Muscle of leg (tissue), 11 donors: ENCODE measurements around the gene RIPK3. TPM values are rescaled to one million over a fixed set of nuclear protein-coding genes. Genes with fewer than 3 reads are reported as not detected.
A peak's percentile ranks its signal among the peaks of the same experiment; 100 is the strongest.

ENCODE experiments used
- DNase-seq: peaks from one replicate; pipeline ENCODE4 v3.0.0; 2013
- H3K27ac ChIP-seq: one replicate; pipeline ENCODE4 v1.5.1; 2013; ENCODE audit warnings: mild to moderate bottlenecking, low read length, control low read depth
- H3K27me3 ChIP-seq: one replicate; pipeline ENCODE4 v1.6.1; 2013; ENCODE audit warnings: low read length; ENCODE audit not compliant: control insufficient read depth, insufficient read depth
- H3K36me3 ChIP-seq: one replicate; pipeline ENCODE4 v1.6.1; 2013; ENCODE audit warnings: low read length; ENCODE audit not compliant: control insufficient read depth, insufficient read depth
- H3K4me1 ChIP-seq: one replicate; pipeline ENCODE4 v1.6.1; 2013; ENCODE audit warnings: low read length; ENCODE audit not compliant: control insufficient read depth, insufficient read depth
- H3K4me3 ChIP-seq: one replicate; pipeline ENCODE4 v1.5.1; 2013; ENCODE audit warnings: low read length, control low read depth
- H3K9me3 ChIP-seq: replicated peaks from 2 replicates; pipeline ENCODE4 v1.6.1; 2013; ENCODE audit warnings: low read depth, low read length; ENCODE audit not compliant: control insufficient read depth
- WGBS: methylation state at CpG from one replicate; pipeline ENCODE4 v1.1.5; 2013; ENCODE audit warnings: missing lambda C conversion rate; ENCODE audit not compliant: insufficient coverage; 5-methylcytosine and 5-hydroxymethylcytosine counted together
- polyA plus RNA-seq, 8 donors: library from polyadenylated mRNA; unstranded; fragments of 120-200 nt; gene quantifications; one replicate each; pipeline versions ENCODE4 v1.2.1 to v1.2.3, GENCODE V29; 2013; ENCODE audit warnings: inconsistent platforms in 1 of 8, low replicate concordance in 1 of 8; ENCODE audit not compliant: insufficient read length in 8 of 8, insufficient read depth in 1 of 8
- total RNA-seq: library from RNA; stranded (reverse); fragments of 120-200 nt; gene quantifications from one replicate; pipeline ENCODE4 v1.2.4, GENCODE V29; 2013

The RIPK3 gene
- total and polyA plus RNA-seq, 9 donors = 1.1 to 3.6 (median 1.3) TPM

GRCh38 chr14:24314377-24315193 is 25.2 kb downstream of the RIPK3 start:
- H3K4me1 ChIP-seq = peaks cover 40% of the 10 kb centered on the region
- peaks cover 40% of the 10 kb centered on the region for H3K27me3 ChIP-seq
- H3K36me3 ChIP-seq = no peaks in the 10 kb centered on the region
- peak; percentile 24 for DNase-seq
- no peaks in the 10 kb centered on the region for H3K9me3 ChIP-seq
- WGBS = 67% methylated on average over 1 of the region's 5 CpGs
- no peak overlapping the region for H3K4me3 ChIP-seq
- no peak overlapping the region for H3K27ac ChIP-seq

- Histone ChIP-seq H3K27me3 (peaks cover 34% of the 10 kb centered on the region), H3K27ac (peak overlapping the region; percentile 13), H3K4me3 (no peak overlapping the region), H3K9me3 (no peaks in the 10 kb centered on the region), H3K36me3 (no peaks in the 10 kb centered on the region), H3K4me1 (peaks cover 40% of the 10 kb centered on the region)
- WGBS = 86% methylated on average over 1 of the region's 2 CpGs
- peak; percentile 38 for DNase-seq
Measured at GRCh38 chr14:24313913-24314312, 25.9 kb downstream of the RIPK3 start.

- DNase-seq = peak; percentile 82
- H3K27me3 ChIP-seq = peaks cover 25% of the 10 kb centered on the region
- WGBS = 67% methylated on average over 5 of the region's 9 CpGs
- peaks cover 43% of the 10 kb centered on the region for H3K4me1 ChIP-seq
- no peak overlapping the region for H3K4me3 ChIP-seq
- no peaks in the 10 kb centered on the region for H3K9me3 ChIP-seq
- H3K36me3 ChIP-seq = peaks cover 2% of the 10 kb centered on the region
- peak overlapping the region; percentile 81 for H3K27ac ChIP-seq
Measured at GRCh38 chr14:24312736-24313507, 26.9 kb downstream of the RIPK3 start.

GRCh38 chr14:24311837-24312615 is 27.8 kb downstream of the RIPK3 start:
- Histone ChIP-seq H3K36me3 (peaks cover 11% of the 10 kb centered on the region), H3K27ac (peak overlapping the region; percentile 81), H3K4me3 (peak overlapping the region; percentile 43), H3K4me1 (peaks cover 43% of the 10 kb centered on the region), H3K9me3 (no peaks in the 10 kb centered on the region), H3K27me3 (peaks cover 22% of the 10 kb centered on the region)
- DNase-seq = peak; percentile 30
- no CpG with 5 or more reads among the region's 1 CpG for WGBS

- peak within 1 kb of the TSS; percentile 81 for H3K27ac ChIP-seq
- DNase-seq = peak; percentile 81
- peaks cover 40% of the 10 kb centered on the region for H3K4me1 ChIP-seq
- peaks cover 13% of the 10 kb centered on the region for H3K27me3 ChIP-seq
- peaks cover 20% of the 10 kb centered on the region for H3K36me3 ChIP-seq
- 8% methylated on average over 94 of the region's 99 CpGs for WGBS
- H3K4me3 ChIP-seq = peak within 1 kb of the TSS; percentile 43
- H3K9me3 ChIP-seq = no peaks in the 10 kb centered on the region
Measured at GRCh38 chr14:24310646-24311604, 28.9 kb downstream of the RIPK3 start, which contains the start of gene LTB4R. LTB4R (plus strand) TSS chr14:24311502; CDS start chr14:24315652, 4,150 bp downstream.

- Histone ChIP-seq H3K27ac (peak overlapping the region; percentile 68), H3K4me1 (peaks cover 36% of the 10 kb centered on the region), H3K4me3 (peak overlapping the region; percentile 43), H3K36me3 (peaks cover 27% of the 10 kb centered on the region), H3K27me3 (peaks cover 7% of the 10 kb centered on the region), H3K9me3 (no peaks in the 10 kb centered on the region)
- WGBS = 25% methylated on average over 4 of the region's 5 CpGs
- no peak for DNase-seq
Measured at GRCh38 chr14:24310265-24310645, 29.5 kb downstream of the RIPK3 start.

- peak within 1 kb of the TSS; percentile 81 for H3K27ac ChIP-seq
- no peak for DNase-seq
- peaks cover 36% of the 10 kb centered on the region for H3K4me1 ChIP-seq
- 86% methylated on average over 1 of the region's 5 CpGs for WGBS
- H3K9me3 ChIP-seq = no peaks in the 10 kb centered on the region
- H3K36me3 ChIP-seq = peaks cover 32% of the 10 kb centered on the region
- H3K27me3 ChIP-seq = peaks cover 1% of the 10 kb centered on the region
- H3K4me3 ChIP-seq = peak within 1 kb of the TSS; percentile 43
Measured at GRCh38 chr14:24309538-24310264, 30.1 kb downstream of the RIPK3 start, which contains the start of gene LTB4R2. LTB4R2 (plus strand) TSS chr14:24310140; CDS start chr14:24310665, 525 bp downstream.

GRCh38 chr14:24308342-24309124 is 31.3 kb downstream of the RIPK3 start:
- 87% methylated on average over 6 of the region's 7 CpGs for WGBS
- DNase-seq = no peak
- H3K27ac ChIP-seq = no peak overlapping the region
- no peaks in the 10 kb centered on the region for H3K9me3 ChIP-seq
- H3K4me3 ChIP-seq = no peak overlapping the region
- H3K27me3 ChIP-seq = no peaks in the 10 kb centered on the region
- peaks cover 33% of the 10 kb centered on the region for H3K4me1 ChIP-seq
- peaks cover 44% of the 10 kb centered on the region for H3K36me3 ChIP-seq
